Neural cell (in vitro differentiated cells): Measurements from ENCODE around the gene HOOK1.

Experiments used
- CTCF ChIP-seq: fragments of 450-650 bp; IDR thresholded peaks from 2 replicates; pipeline ENCODE4 v1.5.1; 2014; ENCODE audit warnings: antibody characterized with exemption, mild to moderate bottlenecking, moderate library complexity; ENCODE audit not compliant: poor library complexity, severe bottlenecking
- EZH2 ChIP-seq: fragments of 200-600, 300-800 bp; shearing (Covaris generic), sonication (generic); IDR thresholded peaks from 2 replicates; pipeline ENCODE4 v1.6.1; 2014; ENCODE audit warnings: antibody characterized with exemption, low read length, borderline replicate concordance, mild to moderate bottlenecking; ENCODE audit not compliant: insufficient read depth, poor library complexity, severe bottlenecking
- POLR2AphosphoS5 ChIP-seq: IDR thresholded peaks from 2 replicates; pipeline ENCODE4 v1.6.1; 2012
- SMC3 ChIP-seq: fragments of 450-650 bp; conservative IDR thresholded peaks from 2 replicates; pipeline ENCODE4 v1.6.1; 2014; ENCODE audit warnings: antibody characterized with exemption, mild to moderate bottlenecking, moderate library complexity; ENCODE audit not compliant: poor library complexity

- TF ChIP-seq CTCF: no peak
- no peak for TF ChIP-seq EZH2
- peak; percentile 32 for TF ChIP-seq POLR2AphosphoS5
- no peak for TF ChIP-seq SMC3
Measured at GRCh38 chr1:59775480-59775879, 39.3 kb upstream of the HOOK1 start.
